Fibroblast of skin of right biceps (primary cell): ENCODE measurements around the gene ACOT13.
A peak's percentile ranks its signal among the peaks of the same experiment; 100 is the strongest.
"Not testable (repeated sequence)": the region's sequence is repeated elsewhere in the genome, so short reads cannot be mapped to it uniquely, and the experiment has no call there.

ENCODE experiments used
- DNase-seq: peaks from one replicate; pipeline ENCODE4 v3.0.0-alpha.2; 2013

ACOT13 gene

GRCh38 chr6:24734710-24735109, 67.8 kb downstream of the ACOT13 start:
- DNase-seq, result not testable (repeated sequence)

- no peak for DNase-seq
These were observed 71.9 kb downstream of the ACOT13 start for GRCh38 chr6:24738741-24739140.

GRCh38 chr6:24740861-24741260, 74.0 kb downstream of the ACOT13 start:
- peak; percentile 19 for DNase-seq

GRCh38 chr6:24742216-24742738, 75.4 kb downstream of the ACOT13 start:
- DNase-seq, result no peak

GRCh38 chr6:24743265-24743943, 76.5 kb downstream of the ACOT13 start:
- DNase-seq, result peak; percentile 97

- no peak for DNase-seq
These were observed 77.1 kb downstream of the ACOT13 start for GRCh38 chr6:24743944-24744335.

GRCh38 chr6:24744911-24745310, 78.0 kb downstream of the ACOT13 start:
- DNase-seq, result no peak

GRCh38 chr6:24749297-24749696, 82.4 kb downstream of the ACOT13 start:
- no peak for DNase-seq

GRCh38 chr6:24750878-24751277, 84.0 kb downstream of the ACOT13 start:
- DNase-seq, result not testable (repeated sequence)

GRCh38 chr6:24752503-24752902, 85.6 kb downstream of the ACOT13 start:
- no peak for DNase-seq

- no peak for DNase-seq
These were observed 86.1 kb downstream of the ACOT13 start for GRCh38 chr6:24752917-24753492.

- no peak for DNase-seq
These were observed 86.7 kb downstream of the ACOT13 start for GRCh38 chr6:24753545-24753944.

- DNase-seq, result not testable (repeated sequence)
These were observed 87.5 kb downstream of the ACOT13 start for GRCh38 chr6:24754378-24754777.
